Liver (tissue), 9 donors: ENCODE data around the gene FMN2. TPM values are rescaled to one million over a fixed set of nuclear protein-coding genes. Genes with fewer than 3 reads are reported as not detected.
"Not testable (repeated sequence)": the region's sequence is repeated elsewhere in the genome, so short reads cannot be mapped to it uniquely, and the experiment has no call there.

Source experiments
- DNase-seq: peaks from one replicate; pipeline ENCODE4 v3.0.0-alpha.2; 2017; ENCODE audit warnings: low spot score
- H3K27ac ChIP-seq, 2 donors: one replicate each; pipeline ENCODE4 v1.7.0; 2013; ENCODE audit warnings: inconsistent platforms in 2 of 2, low read length in 2 of 2, control low read depth in 1 of 2, low read depth in 1 of 2, mild to moderate bottlenecking in 1 of 2
- H3K27me3 ChIP-seq, 4 donors: one replicate each; pipeline versions ENCODE4 v1.6.1 to v1.7.0; 2013; ENCODE audit warnings: low read length in 3 of 4, inconsistent platforms in 1 of 4, mild to moderate bottlenecking in 1 of 4, moderate library complexity in 1 of 4; ENCODE audit not compliant: control insufficient read depth in 4 of 4, insufficient read depth in 4 of 4
- H3K36me3 ChIP-seq, 4 donors: one replicate each; pipeline versions ENCODE4 v1.6.1 to v1.7.0; 2013; ENCODE audit warnings: low read length in 3 of 4, mild to moderate bottlenecking in 3 of 4, low read depth in 1 of 4, moderate library complexity in 1 of 4; ENCODE audit not compliant: control insufficient read depth in 4 of 4, insufficient read depth in 3 of 4
- H3K4me1 ChIP-seq, 4 donors: one replicate each; pipeline versions ENCODE4 v1.6.1 to v1.7.0; 2013; ENCODE audit warnings: low read length in 3 of 4, mild to moderate bottlenecking in 3 of 4, moderate library complexity in 1 of 4; ENCODE audit not compliant: control insufficient read depth in 4 of 4, insufficient read depth in 4 of 4
- H3K4me3 ChIP-seq, 3 donors: one replicate each; pipeline versions ENCODE4 v1.6.1 to v1.7.0; 2013; ENCODE audit warnings: low read length in 3 of 3, control low read depth in 1 of 3, low read depth in 1 of 3, mild to moderate bottlenecking in 1 of 3
- H3K9ac ChIP-seq, 2 donors: one replicate each; pipeline ENCODE4 v1.7.0; 2013; ENCODE audit warnings: low read length in 2 of 2, mild to moderate bottlenecking in 2 of 2, moderate library complexity in 2 of 2, control low read depth in 1 of 2, low read depth in 1 of 2
- H3K9me3 ChIP-seq, 4 donors: one replicate each; pipeline versions ENCODE4 v1.6.1 to v1.7.0; 2013; ENCODE audit warnings: low read length in 3 of 4; ENCODE audit not compliant: control insufficient read depth in 4 of 4
- CTCF ChIP-seq: fragments of 150-350 bp; IDR thresholded peaks from 2 replicates; pipeline ENCODE4 v1.5.1; 2017; ENCODE audit warnings: improper control_type of control experiment, low read depth, low read length; ENCODE audit not compliant: missing input control
- EGR1 ChIP-seq, 2 donors: IDR thresholded peaks; 2 replicates each; pipeline ENCODE4 v1.6.1; 2016 to 2018; ENCODE audit warnings: antibody characterized with exemption in 2 of 2, low read depth in 2 of 2
- FOXA1 ChIP-seq: IDR thresholded peaks from 2 replicates; pipeline ENCODE4 v1.6.1; 2016; ENCODE audit warnings: antibody characterized with exemption
- HNF4A ChIP-seq, 2 donors: conservative IDR thresholded peaks; 2 replicates each; pipeline ENCODE4 v1.6.1; 2016; ENCODE audit warnings: antibody characterized with exemption in 2 of 2, mild to moderate bottlenecking in 2 of 2
- HNF4G ChIP-seq: IDR thresholded peaks from 2 replicates; pipeline ENCODE4 v1.6.1; 2016; ENCODE audit warnings: antibody characterized with exemption
- JUND ChIP-seq, 2 donors: IDR thresholded peaks; 2 replicates each; pipeline ENCODE4 v1.6.1; 2016; ENCODE audit warnings: antibody characterized with exemption in 2 of 2
- MAX ChIP-seq: IDR thresholded peaks from 2 replicates; pipeline ENCODE4 v1.6.1; 2016; ENCODE audit warnings: antibody characterized with exemption
- NR2F2 ChIP-seq: IDR thresholded peaks from 2 replicates; pipeline ENCODE4 v1.6.1; 2016; ENCODE audit warnings: antibody characterized with exemption
- RXRA ChIP-seq, 2 donors: IDR thresholded peaks; 2 replicates each; pipeline ENCODE4 v1.6.1; 2017 to 2018; ENCODE audit warnings: antibody characterized with exemption in 2 of 2, mild to moderate bottlenecking in 1 of 2
- TAF1 ChIP-seq: conservative IDR thresholded peaks from 2 replicates; pipeline ENCODE4 v1.6.1; 2016; ENCODE audit warnings: antibody characterized with exemption, mild to moderate bottlenecking
- WGBS: extraction: QIAGEN DNeasy Blood & Tissue Kit; methylation state at CpG from one replicate; pipeline ENCODE4 v1.1.7; 2013; 5-methylcytosine and 5-hydroxymethylcytosine counted together
- polyA plus RNA-seq, 2 donors: library from polyadenylated mRNA; stranded (reverse) in 1 of 2; unstranded in 1 of 2; fragments of 200-250 nt in 1 of 2; fragments of >200 nt in 1 of 2; fragmentation: Nextera tagmentation in 1 of 2; extraction: Ambion mirVana in 1 of 2; gene quantifications; one replicate each; pipeline versions ENCODE4 v1.2.1 to v1.2.3, GENCODE V29; 2013 to 2015
- total RNA-seq, 2 donors: library from RNA; depleted of rRNA; stranded (reverse); fragments of >200 nt; gene quantifications; one replicate each; pipeline ENCODE4 v1.2.3, GENCODE V29; 2014
- TF ChIP-seq, protein P1 (sequence below): IDR thresholded peaks from 2 replicates; pipeline ENCODE4 v1.6.1; 2016; ENCODE audit warnings: antibody characterized with exemption
- TF ChIP-seq, protein P2 (sequence below): IDR thresholded peaks from 2 replicates; pipeline ENCODE4 v1.6.1; 2016; ENCODE audit warnings: antibody characterized with exemption, mild to moderate bottlenecking
- donor health status: healthy.
- donor health status: healthy.
- donor health status: healthy.
- donor health status: healthy.
- donor health status: healthy.

FMN2 gene
- total and polyA plus RNA-seq, 4 donors: 0.17 TPM; not detected in 3

DNA sequence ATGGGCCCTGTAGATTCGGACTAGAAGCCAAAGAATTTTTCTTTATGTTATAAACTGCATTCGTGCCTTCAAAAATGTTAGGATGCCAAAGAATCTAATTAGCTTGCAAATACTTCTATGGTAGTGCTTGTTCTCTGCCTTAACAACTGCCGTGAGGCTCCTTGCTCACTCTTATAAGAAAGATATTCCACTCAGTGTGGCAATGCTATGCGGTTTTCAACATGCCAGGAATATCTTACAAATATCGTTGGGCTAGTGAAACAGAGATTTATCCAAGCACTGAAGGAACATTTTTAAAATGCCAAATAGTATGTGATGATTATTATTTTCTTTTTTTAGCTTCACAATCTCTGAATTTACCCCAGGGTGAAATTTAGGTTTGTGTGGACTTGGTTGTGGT, 322.0 kb downstream of the FMN2 start:
- Histone ChIP-seq H3K9ac (no peak overlapping the region), H3K9me3 (no peaks in the 10 kb centered on the region), H3K27ac (no peak overlapping the region), H3K4me3 (no peak overlapping the region), H3K4me1 (no peaks in the 10 kb centered on the region), H3K27me3 (no peaks in the 10 kb centered on the region), H3K36me3 (no peaks in the 10 kb centered on the region)
- no peak for DNase-seq
- 88% methylated on average over 5 of the region's 5 CpGs for WGBS
- no peak for TF ChIP-seq NR2F2
- no peak for TF ChIP-seq HNF4G
- TF ChIP-seq CTCF: no peak

GRCh38 chr1:240414237-240414636, 322.6 kb downstream of the FMN2 start:
- H3K9ac ChIP-seq: no peak overlapping the region
- H3K9me3 ChIP-seq: no peaks in the 10 kb centered on the region
- TF ChIP-seq HNF4A (conservative IDR thresholded peaks at IDR 0.05): no peak
- TF ChIP-seq FOXA1: no peak
- TF ChIP-seq TAF1: no peak
- TF ChIP-seq, protein P1, sequence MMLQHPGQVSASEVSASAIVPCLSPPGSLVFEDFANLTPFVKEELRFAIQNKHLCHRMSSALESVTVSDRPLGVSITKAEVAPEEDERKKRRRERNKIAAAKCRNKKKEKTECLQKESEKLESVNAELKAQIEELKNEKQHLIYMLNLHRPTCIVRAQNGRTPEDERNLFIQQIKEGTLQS: no peak
- TF ChIP-seq RXRA (IDR thresholded peaks at IDR 0.05): no peak
- TF ChIP-seq, protein P2, sequence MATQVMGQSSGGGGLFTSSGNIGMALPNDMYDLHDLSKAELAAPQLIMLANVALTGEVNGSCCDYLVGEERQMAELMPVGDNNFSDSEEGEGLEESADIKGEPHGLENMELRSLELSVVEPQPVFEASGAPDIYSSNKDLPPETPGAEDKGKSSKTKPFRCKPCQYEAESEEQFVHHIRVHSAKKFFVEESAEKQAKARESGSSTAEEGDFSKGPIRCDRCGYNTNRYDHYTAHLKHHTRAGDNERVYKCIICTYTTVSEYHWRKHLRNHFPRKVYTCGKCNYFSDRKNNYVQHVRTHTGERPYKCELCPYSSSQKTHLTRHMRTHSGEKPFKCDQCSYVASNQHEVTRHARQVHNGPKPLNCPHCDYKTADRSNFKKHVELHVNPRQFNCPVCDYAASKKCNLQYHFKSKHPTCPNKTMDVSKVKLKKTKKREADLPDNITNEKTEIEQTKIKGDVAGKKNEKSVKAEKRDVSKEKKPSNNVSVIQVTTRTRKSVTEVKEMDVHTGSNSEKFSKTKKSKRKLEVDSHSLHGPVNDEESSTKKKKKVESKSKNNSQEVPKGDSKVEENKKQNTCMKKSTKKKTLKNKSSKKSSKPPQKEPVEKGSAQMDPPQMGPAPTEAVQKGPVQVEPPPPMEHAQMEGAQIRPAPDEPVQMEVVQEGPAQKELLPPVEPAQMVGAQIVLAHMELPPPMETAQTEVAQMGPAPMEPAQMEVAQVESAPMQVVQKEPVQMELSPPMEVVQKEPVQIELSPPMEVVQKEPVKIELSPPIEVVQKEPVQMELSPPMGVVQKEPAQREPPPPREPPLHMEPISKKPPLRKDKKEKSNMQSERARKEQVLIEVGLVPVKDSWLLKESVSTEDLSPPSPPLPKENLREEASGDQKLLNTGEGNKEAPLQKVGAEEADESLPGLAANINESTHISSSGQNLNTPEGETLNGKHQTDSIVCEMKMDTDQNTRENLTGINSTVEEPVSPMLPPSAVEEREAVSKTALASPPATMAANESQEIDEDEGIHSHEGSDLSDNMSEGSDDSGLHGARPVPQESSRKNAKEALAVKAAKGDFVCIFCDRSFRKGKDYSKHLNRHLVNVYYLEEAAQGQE: no peak
- no peak for TF ChIP-seq NR2F2
- TF ChIP-seq MAX: no peak
- TF ChIP-seq JUND (IDR thresholded peaks at IDR 0.05): no peak
- no peak for TF ChIP-seq EGR1 (IDR thresholded peaks at IDR 0.05; ENCODE audit: low read depth in 2 of 2)
- no peak for TF ChIP-seq HNF4G
- no peak overlapping the region for H3K27ac ChIP-seq
- DNase-seq: no peak
- no peaks in the 10 kb centered on the region for H3K4me1 ChIP-seq
- H3K36me3 ChIP-seq: no peaks in the 10 kb centered on the region
- H3K27me3 ChIP-seq: no peaks in the 10 kb centered on the region
- no peak overlapping the region for H3K4me3 ChIP-seq
- WGBS: 83% methylated on average over 6 of the region's 6 CpGs

GRCh38 chr1:240415011-240415410, 323.3 kb downstream of the FMN2 start:
- H3K4me1 ChIP-seq, H3K27me3 ChIP-seq, H3K4me3 ChIP-seq, H3K27ac ChIP-seq, H3K36me3 ChIP-seq, H3K9ac ChIP-seq, H3K9me3 ChIP-seq, DNase-seq: not testable (repeated sequence)
- WGBS: 87% methylated on average over 1 of the region's 1 CpG
